DND-41 (cell line): ENCODE results near the gene DUSP12.

Experiments
- EZH2 ChIP-seq: IDR thresholded peaks from 3 replicates; pipeline ENCODE4 v1.6.1; 2012; ENCODE audit warnings: borderline replicate concordance, low read depth, mild to moderate bottlenecking, moderate library complexity, low read length, inconsistent platforms; ENCODE audit not compliant: severe bottlenecking
- TF ChIP-seq, protein P1 (sequence below): IDR thresholded peaks from 2 replicates; pipeline ENCODE4 v1.5.1; 2012; ENCODE audit warnings: borderline replicate concordance, low read length, moderate library complexity, mild to moderate bottlenecking; ENCODE audit not compliant: poor library complexity, severe bottlenecking; ENCODE audit errors: extremely low read depth

DNA sequence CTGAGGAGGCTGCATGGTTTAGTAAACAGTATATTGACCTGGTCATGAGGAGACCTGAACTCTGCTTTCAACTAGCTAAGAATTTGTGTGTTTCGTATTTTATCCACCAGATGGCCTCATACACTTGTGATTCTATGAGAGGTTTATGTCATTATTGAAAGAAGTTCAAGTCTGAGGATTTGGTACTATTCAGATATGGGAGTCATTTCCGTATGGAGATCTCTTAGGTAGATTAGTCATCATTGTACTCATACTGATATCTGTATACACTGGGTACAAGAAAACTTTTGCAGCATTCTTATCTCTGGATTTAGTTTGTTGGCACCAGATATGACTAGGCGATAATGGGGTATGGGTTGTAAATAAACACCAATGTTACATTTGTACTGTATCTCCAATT is 43.2 kb downstream of the DUSP12 start:
- TF ChIP-seq, protein P1, sequence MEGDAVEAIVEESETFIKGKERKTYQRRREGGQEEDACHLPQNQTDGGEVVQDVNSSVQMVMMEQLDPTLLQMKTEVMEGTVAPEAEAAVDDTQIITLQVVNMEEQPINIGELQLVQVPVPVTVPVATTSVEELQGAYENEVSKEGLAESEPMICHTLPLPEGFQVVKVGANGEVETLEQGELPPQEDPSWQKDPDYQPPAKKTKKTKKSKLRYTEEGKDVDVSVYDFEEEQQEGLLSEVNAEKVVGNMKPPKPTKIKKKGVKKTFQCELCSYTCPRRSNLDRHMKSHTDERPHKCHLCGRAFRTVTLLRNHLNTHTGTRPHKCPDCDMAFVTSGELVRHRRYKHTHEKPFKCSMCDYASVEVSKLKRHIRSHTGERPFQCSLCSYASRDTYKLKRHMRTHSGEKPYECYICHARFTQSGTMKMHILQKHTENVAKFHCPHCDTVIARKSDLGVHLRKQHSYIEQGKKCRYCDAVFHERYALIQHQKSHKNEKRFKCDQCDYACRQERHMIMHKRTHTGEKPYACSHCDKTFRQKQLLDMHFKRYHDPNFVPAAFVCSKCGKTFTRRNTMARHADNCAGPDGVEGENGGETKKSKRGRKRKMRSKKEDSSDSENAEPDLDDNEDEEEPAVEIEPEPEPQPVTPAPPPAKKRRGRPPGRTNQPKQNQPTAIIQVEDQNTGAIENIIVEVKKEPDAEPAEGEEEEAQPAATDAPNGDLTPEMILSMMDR = peak; percentile 73
- no peak for TF ChIP-seq EZH2
